ENCODE results near the gene YEATS2.

DNA sequence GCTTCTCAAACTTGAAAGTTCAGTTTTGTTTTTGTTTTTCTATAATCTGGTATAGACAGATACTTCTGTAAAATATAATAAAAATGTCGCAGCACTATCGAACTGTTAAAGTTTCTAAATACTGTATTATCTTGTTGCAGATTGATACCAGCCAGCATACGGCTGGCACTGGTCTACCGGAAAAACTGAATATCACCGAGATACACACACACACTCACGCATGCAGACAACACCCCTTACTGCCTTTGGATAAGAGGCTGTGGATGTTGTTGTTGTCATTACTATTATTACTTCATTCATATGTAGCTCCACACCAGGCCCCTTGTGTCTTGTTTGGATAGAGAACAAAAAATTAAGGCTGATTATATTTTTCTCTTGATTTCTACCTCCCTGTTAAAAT, 95.4 kb downstream of the YEATS2 start:
- TF ChIP-seq ESRRA (IDR thresholded peaks at IDR 0.05; ENCODE audit: borderline replicate concordance, low read length) (no peak), CHD4 (IDR thresholded peaks at IDR 0.05; ENCODE audit: borderline replicate concordance) (no peak), CHD2 (IDR thresholded peaks at IDR 0.05; ENCODE audit: low read length, partially characterized antibody) (no peak), RAD21 (conservative IDR thresholded peaks at IDR 0.05 in 1 of 2, IDR thresholded peaks at IDR 0.05 in 1 of 2) (no peak), EP300 (IDR thresholded peaks at IDR 0.05) (no peak), POLR2A (IDR thresholded peaks at IDR 0.05; ENCODE audit: low read length) (no peak), JUN (IDR thresholded peaks at IDR 0.05) (no peak), POLR2AphosphoS2 (conservative IDR thresholded peaks at IDR 0.05; ENCODE audit: low read length) (no peak), ZSCAN20 (CRISPR knock-in tag; IDR thresholded peaks at IDR 0.05) (no peak), CBX8 (IDR thresholded peaks at IDR 0.05) (no peak)
- TF ChIP-seq, protein P1, sequence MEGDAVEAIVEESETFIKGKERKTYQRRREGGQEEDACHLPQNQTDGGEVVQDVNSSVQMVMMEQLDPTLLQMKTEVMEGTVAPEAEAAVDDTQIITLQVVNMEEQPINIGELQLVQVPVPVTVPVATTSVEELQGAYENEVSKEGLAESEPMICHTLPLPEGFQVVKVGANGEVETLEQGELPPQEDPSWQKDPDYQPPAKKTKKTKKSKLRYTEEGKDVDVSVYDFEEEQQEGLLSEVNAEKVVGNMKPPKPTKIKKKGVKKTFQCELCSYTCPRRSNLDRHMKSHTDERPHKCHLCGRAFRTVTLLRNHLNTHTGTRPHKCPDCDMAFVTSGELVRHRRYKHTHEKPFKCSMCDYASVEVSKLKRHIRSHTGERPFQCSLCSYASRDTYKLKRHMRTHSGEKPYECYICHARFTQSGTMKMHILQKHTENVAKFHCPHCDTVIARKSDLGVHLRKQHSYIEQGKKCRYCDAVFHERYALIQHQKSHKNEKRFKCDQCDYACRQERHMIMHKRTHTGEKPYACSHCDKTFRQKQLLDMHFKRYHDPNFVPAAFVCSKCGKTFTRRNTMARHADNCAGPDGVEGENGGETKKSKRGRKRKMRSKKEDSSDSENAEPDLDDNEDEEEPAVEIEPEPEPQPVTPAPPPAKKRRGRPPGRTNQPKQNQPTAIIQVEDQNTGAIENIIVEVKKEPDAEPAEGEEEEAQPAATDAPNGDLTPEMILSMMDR (IDR thresholded peaks at IDR 0.05) = no peak
- TF ChIP-seq, protein P2, sequence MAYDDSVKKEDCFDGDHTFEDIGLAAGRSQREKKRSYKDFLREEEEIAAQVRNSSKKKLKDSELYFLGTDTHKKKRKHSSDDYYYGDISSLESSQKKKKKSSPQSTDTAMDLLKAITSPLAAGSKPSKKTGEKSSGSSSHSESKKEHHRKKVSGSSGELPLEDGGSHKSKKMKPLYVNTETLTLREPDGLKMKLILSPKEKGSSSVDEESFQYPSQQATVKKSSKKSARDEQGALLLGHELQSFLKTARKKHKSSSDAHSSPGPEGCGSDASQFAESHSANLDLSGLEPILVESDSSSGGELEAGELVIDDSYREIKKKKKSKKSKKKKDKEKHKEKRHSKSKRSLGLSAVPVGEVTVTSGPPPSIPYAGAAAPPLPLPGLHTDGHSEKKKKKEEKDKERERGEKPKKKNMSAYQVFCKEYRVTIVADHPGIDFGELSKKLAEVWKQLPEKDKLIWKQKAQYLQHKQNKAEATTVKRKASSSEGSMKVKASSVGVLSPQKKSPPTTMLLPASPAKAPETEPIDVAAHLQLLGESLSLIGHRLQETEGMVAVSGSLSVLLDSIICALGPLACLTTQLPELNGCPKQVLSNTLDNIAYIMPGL (CRISPR knock-in tag; IDR thresholded peaks at IDR 0.05; ENCODE audit: borderline replicate concordance) = no peak
- TF ChIP-seq, protein P3, sequence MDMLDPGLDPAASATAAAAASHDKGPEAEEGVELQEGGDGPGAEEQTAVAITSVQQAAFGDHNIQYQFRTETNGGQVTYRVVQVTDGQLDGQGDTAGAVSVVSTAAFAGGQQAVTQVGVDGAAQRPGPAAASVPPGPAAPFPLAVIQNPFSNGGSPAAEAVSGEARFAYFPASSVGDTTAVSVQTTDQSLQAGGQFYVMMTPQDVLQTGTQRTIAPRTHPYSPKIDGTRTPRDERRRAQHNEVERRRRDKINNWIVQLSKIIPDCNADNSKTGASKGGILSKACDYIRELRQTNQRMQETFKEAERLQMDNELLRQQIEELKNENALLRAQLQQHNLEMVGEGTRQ (IDR thresholded peaks at IDR 0.05) = no peak
